H1 (cell line): ENCODE measurements around the gene GRIFIN. TPM values are rescaled to one million over a fixed set of nuclear protein-coding genes. Genes with fewer than 3 reads are reported as not detected.

Source experiments
- EZH2 ChIP-seq: fragments of 200-600 bp; sonication (generic); IDR thresholded peaks from 2 replicates; pipeline ENCODE4 v1.7.1; 2012; ENCODE audit warnings: low read depth, mild to moderate bottlenecking, moderate library complexity, low read length, inconsistent platforms; ENCODE audit not compliant: severe bottlenecking
- RAD21 ChIP-seq, 2 experiments: IDR thresholded peaks in 1 of 2; conservative IDR thresholded peaks in 1 of 2; 2 replicates each; pipeline ENCODE4 v1.6.1; 2011; ENCODE audit warnings: low read depth in 2 of 2, low read length in 2 of 2, improper control_type of control experiment in 1 of 2, inconsistent platforms in 1 of 2, mild to moderate bottlenecking in 1 of 2, moderate library complexity in 1 of 2
- polyA plus RNA-seq, 7 experiments: library from polyadenylated mRNA; depleted of rRNA in 3 of 7; stranded (reverse) in 5 of 7; unstranded in 2 of 7; fragments of >200 nt in 5 of 7; fragments of 200-250 nt in 2 of 7; gene quantifications; 1 replicate in 5 of 7; 2 replicates in 1 of 7; 4 replicates in 1 of 7; pipeline versions ENCODE4 v1.2.1 to v1.2.3, GENCODE V29; 2011 to 2013; ENCODE audit warnings: missing spikeins in 2 of 7, mixed read lengths in 2 of 7
- total RNA-seq: library from RNA; stranded (reverse); fragmentation: NEBNext Ultra II Directional; extraction: Animal tissue kit (Norgen Biotek cat#: 25700); gene quantifications from 2 replicates; pipeline ENCODE4 v1.2.1, GENCODE V29; 2021
- TF ChIP-seq, protein P1 (sequence below): IDR thresholded peaks from 2 replicates; pipeline ENCODE4 v1.6.1; 2011; ENCODE audit warnings: low read length, improper control_type of control experiment

Gene GRIFIN
- total and polyA plus RNA-seq, 2 of the 8 experiments (the other 6 are each of a cell fraction or from before 2014, with no cell fraction given) = not detected

DNA sequence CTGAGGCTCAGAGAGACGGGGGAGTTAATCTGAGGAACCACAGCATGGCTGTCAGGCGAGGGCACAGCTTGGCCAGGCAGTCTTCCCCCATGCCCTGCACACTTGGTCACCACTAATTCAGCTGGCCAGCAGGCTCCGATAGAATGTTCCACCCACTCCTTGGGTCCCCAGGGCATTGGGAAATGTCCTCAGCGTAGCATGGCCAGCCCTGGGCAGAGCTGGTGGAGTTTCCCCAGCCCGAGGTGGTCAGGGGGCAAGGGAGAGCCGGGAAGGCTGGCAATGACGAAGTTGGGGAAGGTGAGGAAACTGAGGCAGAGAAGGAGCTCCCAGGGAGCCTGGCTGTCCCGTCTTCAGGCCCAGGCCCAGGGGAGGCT, 12.1 kb upstream of the GRIFIN start (continued):
- TF ChIP-seq EZH2 = no peak
- TF ChIP-seq RAD21 (IDR thresholded peaks at IDR 0.05 in 1 of 2, conservative IDR thresholded peaks at IDR 0.05 in 1 of 2; ENCODE audit: low read depth in 2 of 2, low read length in 2 of 2) = no peak
- TF ChIP-seq, protein P1, sequence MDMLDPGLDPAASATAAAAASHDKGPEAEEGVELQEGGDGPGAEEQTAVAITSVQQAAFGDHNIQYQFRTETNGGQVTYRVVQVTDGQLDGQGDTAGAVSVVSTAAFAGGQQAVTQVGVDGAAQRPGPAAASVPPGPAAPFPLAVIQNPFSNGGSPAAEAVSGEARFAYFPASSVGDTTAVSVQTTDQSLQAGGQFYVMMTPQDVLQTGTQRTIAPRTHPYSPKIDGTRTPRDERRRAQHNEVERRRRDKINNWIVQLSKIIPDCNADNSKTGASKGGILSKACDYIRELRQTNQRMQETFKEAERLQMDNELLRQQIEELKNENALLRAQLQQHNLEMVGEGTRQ = no peak
